Measurements from ENCODE around the gene SLC38A1.
"Not testable (repeated sequence)": the region's sequence is repeated elsewhere in the genome, so short reads cannot be mapped to it uniquely, and the experiment has no call there.

DNA sequence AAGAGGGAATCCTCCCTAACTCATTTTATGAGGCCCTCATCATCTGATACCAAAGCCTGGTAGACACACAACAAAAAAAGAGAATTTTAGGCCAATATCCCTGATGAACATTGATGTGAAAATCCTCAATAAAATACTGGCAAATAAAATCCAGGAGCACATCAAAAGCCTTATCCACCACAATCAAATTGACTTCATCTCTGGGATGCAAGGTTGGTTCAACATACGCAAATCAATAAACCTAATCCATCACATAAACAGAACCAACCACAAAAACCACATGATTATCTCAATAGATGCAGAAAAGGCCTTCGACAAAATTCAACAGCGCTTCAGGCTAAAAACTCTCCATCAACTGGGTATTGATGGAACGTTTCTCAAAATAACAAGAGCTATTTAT is 18.9 kb downstream of the SLC38A1 start:
- not testable (repeated sequence) for TF ChIP-seq EZH2 (IDR thresholded peaks at IDR 0.05; ENCODE audit: insufficient read depth, poor library complexity, severe bottlenecking); EZH2phosphoT487 (IDR thresholded peaks at IDR 0.05; ENCODE audit: insufficient read depth, low read depth)
